Adrenal gland (tissue), 5 donors: Measurements from ENCODE around the gene MANSC4.

Source experiments
- CTCF ChIP-seq, 6 experiments: fragments of 450-650 bp in 4 of 6; fragments of 200-600 bp in 2 of 6; sonication (generic) in 1 of 6; IDR thresholded peaks; 1 replicate in 5 of 6; 2 replicates in 1 of 6; pipeline versions ENCODE4 v1.5.1 to v1.8.0; 2016 to 2021; ENCODE audit warnings: antibody characterized with exemption in 6 of 6, mild to moderate bottlenecking in 2 of 6, moderate library complexity in 1 of 6
- POLR2A ChIP-seq, 2 donors: fragments of 450-650 bp; IDR thresholded peaks; one replicate each; pipeline ENCODE4 v1.6.1; 2017; ENCODE audit warnings: antibody characterized with exemption in 2 of 2, mild to moderate bottlenecking in 2 of 2, moderate library complexity in 1 of 2
- donor health status: DM: no; HTN: no; CAD: no.

GRCh38 chr12:27818401-27818918, 38.4 kb upstream of the MANSC4 start:
- TF ChIP-seq POLR2A (IDR thresholded peaks at IDR 0.05) (no peak), CTCF (IDR thresholded peaks at IDR 0.05) (no peak)
